22Rv1 (cell line): ENCODE results near the gene BAHCC1.

ENCODE experiments used
- CTCF ChIP-seq: fragments of 450-650 bp; IDR thresholded peaks from 2 replicates; pipeline ENCODE4 v1.5.1; 2017; ENCODE audit warnings: mild to moderate bottlenecking
- ZFX ChIP-seq: fragments of 450-650 bp; IDR thresholded peaks from 2 replicates; pipeline ENCODE4 v1.6.1; 2017; ENCODE audit warnings: antibody characterized with exemption, borderline replicate concordance

DNA sequence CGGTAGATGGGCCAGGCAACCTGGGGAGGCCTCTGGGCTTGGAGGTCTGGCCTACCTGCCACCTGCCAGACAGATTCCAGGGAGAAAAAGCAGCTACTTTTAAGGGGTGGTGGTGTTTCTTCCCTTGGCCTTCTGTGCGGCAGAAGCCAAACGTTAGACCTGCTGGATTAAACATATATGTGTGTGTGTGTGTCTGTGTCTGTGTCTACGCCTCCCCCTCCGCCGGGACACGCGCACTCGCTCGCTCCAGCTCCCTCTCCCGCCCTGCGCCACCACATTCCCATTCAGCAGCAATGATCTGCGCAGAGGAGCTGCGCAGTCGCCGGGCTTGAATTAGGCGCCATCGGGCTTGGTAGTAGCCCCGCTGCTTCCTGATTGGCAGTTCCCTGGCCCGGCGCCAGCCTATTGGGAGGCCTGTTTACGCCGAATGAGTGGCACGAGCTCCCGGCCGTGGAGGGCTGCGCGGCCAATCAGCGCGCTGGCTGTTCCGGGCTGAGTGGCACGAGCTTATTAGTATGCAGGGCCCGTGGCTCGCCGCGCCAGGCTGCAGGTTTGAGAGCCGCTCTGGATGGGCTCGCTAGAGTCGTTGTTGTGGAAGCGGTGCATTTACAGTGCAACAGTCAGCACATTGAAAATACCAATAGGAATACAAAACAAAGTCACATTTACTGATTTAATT lies at the start of gene BAHCC1:
- TF ChIP-seq CTCF: no peak
- TF ChIP-seq ZFX: no peak
